ENCODE data around the gene RUFY3.

DNA sequence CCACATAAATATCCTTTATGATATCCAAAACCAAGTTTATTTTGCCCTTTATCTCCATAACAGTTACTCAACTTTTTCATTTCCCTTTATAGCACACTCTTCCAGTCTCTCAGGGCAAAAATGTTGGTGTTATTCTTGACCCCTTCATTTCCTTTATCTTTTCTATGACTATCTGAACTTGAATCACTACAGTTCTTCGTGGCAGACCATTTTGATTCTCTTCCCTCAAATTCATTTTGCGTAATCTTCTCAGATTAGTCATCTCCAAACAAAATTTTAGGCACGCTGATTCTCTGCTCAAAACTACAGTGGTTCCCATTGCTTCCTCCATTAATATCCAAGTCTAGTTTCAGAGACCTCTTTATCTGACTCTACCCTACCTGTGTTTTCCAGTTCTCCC, 26.1 kb downstream of the RUFY3 start:
- TF ChIP-seq MAFF (IDR thresholded peaks at IDR 0.05; ENCODE audit: low read length) = no peak
- TF ChIP-seq, protein P1, sequence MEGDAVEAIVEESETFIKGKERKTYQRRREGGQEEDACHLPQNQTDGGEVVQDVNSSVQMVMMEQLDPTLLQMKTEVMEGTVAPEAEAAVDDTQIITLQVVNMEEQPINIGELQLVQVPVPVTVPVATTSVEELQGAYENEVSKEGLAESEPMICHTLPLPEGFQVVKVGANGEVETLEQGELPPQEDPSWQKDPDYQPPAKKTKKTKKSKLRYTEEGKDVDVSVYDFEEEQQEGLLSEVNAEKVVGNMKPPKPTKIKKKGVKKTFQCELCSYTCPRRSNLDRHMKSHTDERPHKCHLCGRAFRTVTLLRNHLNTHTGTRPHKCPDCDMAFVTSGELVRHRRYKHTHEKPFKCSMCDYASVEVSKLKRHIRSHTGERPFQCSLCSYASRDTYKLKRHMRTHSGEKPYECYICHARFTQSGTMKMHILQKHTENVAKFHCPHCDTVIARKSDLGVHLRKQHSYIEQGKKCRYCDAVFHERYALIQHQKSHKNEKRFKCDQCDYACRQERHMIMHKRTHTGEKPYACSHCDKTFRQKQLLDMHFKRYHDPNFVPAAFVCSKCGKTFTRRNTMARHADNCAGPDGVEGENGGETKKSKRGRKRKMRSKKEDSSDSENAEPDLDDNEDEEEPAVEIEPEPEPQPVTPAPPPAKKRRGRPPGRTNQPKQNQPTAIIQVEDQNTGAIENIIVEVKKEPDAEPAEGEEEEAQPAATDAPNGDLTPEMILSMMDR (IDR thresholded peaks at IDR 0.05 in 2 of 3, conservative IDR thresholded peaks at IDR 0.05 in 1 of 3; ENCODE audit: insufficient read depth in 2 of 3, low read depth in 1 of 3, low read length in 3 of 3) = no peak
- no peak for TF ChIP-seq MAFG (tag; conservative IDR thresholded peaks at IDR 0.05)
- TF ChIP-seq RFX5 (IDR thresholded peaks at IDR 0.05; ENCODE audit: low read depth, low read length) = no peak
- no peak for TF ChIP-seq SAFB2 (IDR thresholded peaks at IDR 0.05; ENCODE audit: borderline replicate concordance, low read depth, low read length, severe bottlenecking)
- TF ChIP-seq CHD1 (IDR thresholded peaks at IDR 0.05; ENCODE audit: low read length) = no peak
- TF ChIP-seq TAF1 (IDR thresholded peaks at IDR 0.05; ENCODE audit: control insufficient read depth, extremely low read depth, insufficient read depth, low read length, severe bottlenecking) = no peak
- no peak for TF ChIP-seq EZH2 (IDR thresholded peaks at IDR 0.05; ENCODE audit: borderline replicate concordance, low read depth, low read length)

Measured in K562 (cell line).